GF-D8 (cell line): Measurements from ENCODE around the gene PPP2R2D.
"Not testable (repeated sequence)": the region's sequence is repeated elsewhere in the genome, so short reads cannot be mapped to it uniquely, and the experiment has no call there.

Experiments used
- DNase-seq: peaks from one replicate; lab custom pipeline; 2025; lab: John Stamatoyannopoulos, UW

Gene PPP2R2D

GRCh38 chr10:131908151-131908550, 7.3 kb downstream of the PPP2R2D start:
- no peak for DNase-seq

GRCh38 chr10:131909014-131909808, 8.4 kb downstream of the PPP2R2D start:
- DNase-seq, result no peak

GRCh38 chr10:131909929-131910328, 9.1 kb downstream of the PPP2R2D start:
- no peak for DNase-seq

- DNase-seq, result no peak
These were observed 10.0 kb downstream of the PPP2R2D start for GRCh38 chr10:131910663-131911314.

- DNase-seq, result no peak
These were observed 10.6 kb downstream of the PPP2R2D start for GRCh38 chr10:131911451-131911850.

- no peak for DNase-seq
These were observed 11.8 kb downstream of the PPP2R2D start for GRCh38 chr10:131912620-131913019.

- DNase-seq, result no peak
These were observed 14.7 kb downstream of the PPP2R2D start for GRCh38 chr10:131915484-131915883.

- no peak for DNase-seq
These were observed 15.4 kb downstream of the PPP2R2D start for GRCh38 chr10:131915990-131916766.

- DNase-seq, result not testable (repeated sequence)
These were observed 16.0 kb downstream of the PPP2R2D start for GRCh38 chr10:131916767-131917160.

- not testable (repeated sequence) for DNase-seq
These were observed 16.7 kb downstream of the PPP2R2D start for GRCh38 chr10:131917496-131917895.

GRCh38 chr10:131919461-131919860, 18.7 kb downstream of the PPP2R2D start:
- not testable (repeated sequence) for DNase-seq

GRCh38 chr10:131920151-131920550, 19.3 kb downstream of the PPP2R2D start:
- no peak for DNase-seq

- DNase-seq, result no peak
These were observed 19.9 kb downstream of the PPP2R2D start for GRCh38 chr10:131920693-131921092.

- DNase-seq, result no peak
These were observed 20.4 kb downstream of the PPP2R2D start for GRCh38 chr10:131921184-131921583.

GRCh38 chr10:131923038-131923756, 22.4 kb downstream of the PPP2R2D start:
- DNase-seq, result no peak

GRCh38 chr10:131925011-131925649, 24.3 kb downstream of the PPP2R2D start:
- no peak for DNase-seq

- DNase-seq, result no peak
These were observed 24.9 kb downstream of the PPP2R2D start for GRCh38 chr10:131925716-131926115.

- DNase-seq, result no peak
These were observed 25.4 kb downstream of the PPP2R2D start for GRCh38 chr10:131926253-131926652.

GRCh38 chr10:131926743-131927595, 26.2 kb downstream of the PPP2R2D start:
- no peak for DNase-seq

GRCh38 chr10:131928248-131929095, 27.7 kb downstream of the PPP2R2D start:
- DNase-seq, result no peak
